ENCODE results near the gene RERE. TPM values are rescaled to one million over a fixed set of nuclear protein-coding genes. Genes with fewer than 3 reads are reported as not detected.

The RERE gene
- polyA plus RNA-seq, 3 donors from 2014 or later, result 3.8 to 5.9 (median 3.8) TPM

- Mint-ChIP-seq H3K27me3 (ENCODE audit: low read depth in 3 of 3) (no peaks in the 10 kb centered on the region), H3K36me3 (peaks cover 16 to 27% (median 18%) of the 10 kb centered on the region in 3 donors), H3K27ac (no peak overlapping the region), H3K4me1 (peaks cover 2 to 5% of the 10 kb centered on the region in 2 donors), H3K9me3 (no peaks in the 10 kb centered on the region), H3K4me3 (no peak overlapping the region)
- no peak for DNase-seq
Measured at GRCh38 chr1:8543965-8544364, 273.5 kb downstream of the RERE start.

GRCh38 chr1:8541961-8542521, 275.4 kb downstream of the RERE start:
- no peak for DNase-seq
- Mint-ChIP-seq H3K4me3 (no peak overlapping the region), H3K9me3 (no peaks in the 10 kb centered on the region), H3K27ac (no peak overlapping the region), H3K27me3 (ENCODE audit: low read depth in 3 of 3) (no peaks in the 10 kb centered on the region), H3K36me3 (peaks cover 15 to 30% (median 16%) of the 10 kb centered on the region in 3 donors), H3K4me1 (peaks cover 2 to 5% of the 10 kb centered on the region in 2 donors)

- Mint-ChIP-seq H3K4me3 (no peak overlapping the region), H3K4me1 (peaks cover 2 to 5% of the 10 kb centered on the region in 2 donors), H3K9me3 (no peaks in the 10 kb centered on the region), H3K27ac (peak overlapping the region in 1 of 6 donors; percentile 32), H3K27me3 (ENCODE audit: low read depth in 3 of 3) (no peaks in the 10 kb centered on the region), H3K36me3 (peaks cover 15 to 33% (median 16%) of the 10 kb centered on the region in 3 donors)
- no peak for DNase-seq
Measured at GRCh38 chr1:8540971-8541370, 276.5 kb downstream of the RERE start.

GRCh38 chr1:8540261-8540941, 277.0 kb downstream of the RERE start:
- H3K27me3 Mint-ChIP-seq (ENCODE audit: low read depth in 3 of 3), result no peaks in the 10 kb centered on the region
- H3K4me3 Mint-ChIP-seq, result no peak overlapping the region
- DNase-seq, result no peak
- H3K27ac Mint-ChIP-seq, result no peak overlapping the region
- H3K4me1 Mint-ChIP-seq, result peaks cover 2 to 5% of the 10 kb centered on the region in 2 donors
- H3K9me3 Mint-ChIP-seq, result no peaks in the 10 kb centered on the region
- peaks cover 18 to 33% (median 19%) of the 10 kb centered on the region in 3 donors for H3K36me3 Mint-ChIP-seq

- no peak overlapping the region for H3K4me3 Mint-ChIP-seq
- DNase-seq, result no peak
- H3K27ac Mint-ChIP-seq, result peak overlapping the region in 1 of 6 donors; percentile 29
- H3K27me3 Mint-ChIP-seq (ENCODE audit: low read depth in 3 of 3), result no peaks in the 10 kb centered on the region
- no peaks in the 10 kb centered on the region for H3K9me3 Mint-ChIP-seq
- H3K4me1 Mint-ChIP-seq, result peaks cover 2 to 5% of the 10 kb centered on the region in 2 donors
- H3K36me3 Mint-ChIP-seq, result peaks cover 11 to 26% (median 15%) of the 10 kb centered on the region in 3 donors
Measured at GRCh38 chr1:8539683-8540082, 277.8 kb downstream of the RERE start.

GRCh38 chr1:8538502-8538901, 278.9 kb downstream of the RERE start:
- Mint-ChIP-seq H3K27me3 (ENCODE audit: low read depth in 3 of 3) (no peaks in the 10 kb centered on the region), H3K4me1 (peaks cover 2 to 6% of the 10 kb centered on the region in 2 donors), H3K36me3 (peaks cover 4 to 18% (median 11%) of the 10 kb centered on the region in 3 donors), H3K27ac (no peak overlapping the region), H3K4me3 (no peak overlapping the region), H3K9me3 (no peaks in the 10 kb centered on the region)
- no peak for DNase-seq

GRCh38 chr1:8537991-8538390, 279.4 kb downstream of the RERE start:
- no peak overlapping the region for H3K4me3 Mint-ChIP-seq
- no peaks in the 10 kb centered on the region for H3K27me3 Mint-ChIP-seq (ENCODE audit: low read depth in 3 of 3)
- no peak for DNase-seq
- peaks cover 4 to 11% of the 10 kb centered on the region in 2 donors for H3K4me1 Mint-ChIP-seq
- H3K36me3 Mint-ChIP-seq, result peaks cover 4 to 17% (median 10%) of the 10 kb centered on the region in 3 donors
- no peak overlapping the region for H3K27ac Mint-ChIP-seq
- no peaks in the 10 kb centered on the region for H3K9me3 Mint-ChIP-seq

- no peaks in the 10 kb centered on the region for H3K27me3 Mint-ChIP-seq (ENCODE audit: low read depth in 3 of 3)
- DNase-seq, result no peak
- no peak overlapping the region for H3K4me3 Mint-ChIP-seq
- peaks cover 4 to 17% (median 10%) of the 10 kb centered on the region in 3 donors for H3K36me3 Mint-ChIP-seq
- H3K4me1 Mint-ChIP-seq, result peaks cover 4 to 11% of the 10 kb centered on the region in 2 donors
- no peak overlapping the region for H3K27ac Mint-ChIP-seq
- H3K9me3 Mint-ChIP-seq, result no peaks in the 10 kb centered on the region
Measured at GRCh38 chr1:8536515-8536914, 280.9 kb downstream of the RERE start.

- no peak for DNase-seq
- H3K4me1 Mint-ChIP-seq, result peaks cover 3 to 7% of the 10 kb centered on the region in 2 donors
Measured at GRCh38 chr1:8533907-8534306, 283.5 kb downstream of the RERE start.

GRCh38 chr1:8533124-8533523, 284.3 kb downstream of the RERE start:
- peak overlapping the region in 2 of 6 donors; percentile 8 to 56 for H3K27ac Mint-ChIP-seq
- no peaks in the 10 kb centered on the region for H3K9me3 Mint-ChIP-seq
- H3K4me1 Mint-ChIP-seq, result peaks cover 3 to 7% of the 10 kb centered on the region in 2 donors
- H3K27me3 Mint-ChIP-seq (ENCODE audit: low read depth in 3 of 3), result no peaks in the 10 kb centered on the region
- DNase-seq, result no peak
- no peak overlapping the region for H3K4me3 Mint-ChIP-seq
- H3K36me3 Mint-ChIP-seq, result peaks cover 3 to 4% (median 4%) of the 10 kb centered on the region in 3 donors

More at GRCh38 chr1:8533907-8534306, 283.5 kb downstream of the RERE start:
- Mint-ChIP-seq H3K27me3 (ENCODE audit: low read depth in 3 of 3) (no peaks in the 10 kb centered on the region), H3K9me3 (no peaks in the 10 kb centered on the region), H3K36me3 (peaks cover 4 to 5% (median 4%) of the 10 kb centered on the region in 3 donors), H3K27ac (no peak overlapping the region), H3K4me3 (no peak overlapping the region)

- Mint-ChIP-seq H3K4me3 (no peak overlapping the region), H3K36me3 (no peaks in the 10 kb centered on the region), H3K27me3 (ENCODE audit: low read depth in 3 of 3) (no peaks in the 10 kb centered on the region), H3K9me3 (no peaks in the 10 kb centered on the region), H3K4me1 (peaks cover 3 to 7% of the 10 kb centered on the region in 2 donors), H3K27ac (peak overlapping the region in 1 of 6 donors; percentile 8)
- no peak for DNase-seq
Measured at GRCh38 chr1:8529901-8530300, 287.5 kb downstream of the RERE start.

GRCh38 chr1:8527941-8528340, 289.5 kb downstream of the RERE start:
- no peaks in the 10 kb centered on the region for H3K9me3 Mint-ChIP-seq
- no peaks in the 10 kb centered on the region for H3K36me3 Mint-ChIP-seq
- no peak overlapping the region for H3K4me3 Mint-ChIP-seq
- H3K27me3 Mint-ChIP-seq (ENCODE audit: low read depth in 3 of 3), result peaks cover 0 to 1% (median 0%) of the 10 kb centered on the region in 3 donors
- no peak for DNase-seq
- peaks cover 0 to under 1% of the 10 kb centered on the region in 2 donors for H3K4me1 Mint-ChIP-seq
- peak overlapping the region in 4 of 6 donors; percentile 1 to 44 (median 17) for H3K27ac Mint-ChIP-seq

- peaks cover 7 to 10% of the 10 kb centered on the region in 2 donors for H3K4me1 Mint-ChIP-seq
- H3K27ac Mint-ChIP-seq, result no peak overlapping the region
- H3K27me3 Mint-ChIP-seq (ENCODE audit: low read depth in 3 of 3), result peaks cover 0 to 1% (median 0%) of the 10 kb centered on the region in 3 donors
- no peaks in the 10 kb centered on the region for H3K9me3 Mint-ChIP-seq
- DNase-seq, result peak; percentile 35 to 54 (median 48)
- H3K36me3 Mint-ChIP-seq, result peaks cover 0 to 4% (median 4%) of the 10 kb centered on the region in 3 donors
- H3K4me3 Mint-ChIP-seq, result no peak overlapping the region
Measured at GRCh38 chr1:8525558-8526275, 291.7 kb downstream of the RERE start.

GRCh38 chr1:8525216-8525557, 292.3 kb downstream of the RERE start:
- no peak for DNase-seq
- no peak overlapping the region for H3K4me3 Mint-ChIP-seq
- peaks cover 11 to 15% of the 10 kb centered on the region in 2 donors for H3K4me1 Mint-ChIP-seq
- peaks cover 0 to 1% (median 0%) of the 10 kb centered on the region in 3 donors for H3K27me3 Mint-ChIP-seq (ENCODE audit: low read depth in 3 of 3)
- H3K36me3 Mint-ChIP-seq, result peaks cover 0 to 4% (median 4%) of the 10 kb centered on the region in 3 donors
- no peak overlapping the region for H3K27ac Mint-ChIP-seq
- H3K9me3 Mint-ChIP-seq, result no peaks in the 10 kb centered on the region
